Fibroblast of the aortic adventitia (primary cell): ENCODE measurements around the gene LRMDA. TPM values are rescaled to one million over a fixed set of nuclear protein-coding genes. Genes with fewer than 3 reads are reported as not detected.

ENCODE experiments used
- DNase-seq: peaks from one replicate; pipeline ENCODE4 v3.0.0-alpha.2; 2010; ENCODE audit warnings: low read depth
- H3K4me3 ChIP-seq: 2 replicates; pipeline ENCODE4 v1.5.1; 2011; ENCODE audit warnings: low read depth, mild to moderate bottlenecking, control low read depth, low read length, moderate library complexity
- total RNA-seq: library from RNA; depleted of rRNA; stranded (reverse); fragments of >200 nt; gene quantifications from 2 replicates; pipeline ENCODE4 v1.2.3, GENCODE V29; 2012; ENCODE audit warnings: low replicate concordance
- TF ChIP-seq, protein P1 (sequence below): IDR thresholded peaks from 2 replicates; pipeline ENCODE4 v1.5.1; 2011; ENCODE audit warnings: mild to moderate bottlenecking, low read length, control low read depth, inconsistent platforms; ENCODE audit not compliant: insufficient read depth

The LRMDA gene
- total RNA-seq, 1 donor, result 6.3 TPM

DNA sequence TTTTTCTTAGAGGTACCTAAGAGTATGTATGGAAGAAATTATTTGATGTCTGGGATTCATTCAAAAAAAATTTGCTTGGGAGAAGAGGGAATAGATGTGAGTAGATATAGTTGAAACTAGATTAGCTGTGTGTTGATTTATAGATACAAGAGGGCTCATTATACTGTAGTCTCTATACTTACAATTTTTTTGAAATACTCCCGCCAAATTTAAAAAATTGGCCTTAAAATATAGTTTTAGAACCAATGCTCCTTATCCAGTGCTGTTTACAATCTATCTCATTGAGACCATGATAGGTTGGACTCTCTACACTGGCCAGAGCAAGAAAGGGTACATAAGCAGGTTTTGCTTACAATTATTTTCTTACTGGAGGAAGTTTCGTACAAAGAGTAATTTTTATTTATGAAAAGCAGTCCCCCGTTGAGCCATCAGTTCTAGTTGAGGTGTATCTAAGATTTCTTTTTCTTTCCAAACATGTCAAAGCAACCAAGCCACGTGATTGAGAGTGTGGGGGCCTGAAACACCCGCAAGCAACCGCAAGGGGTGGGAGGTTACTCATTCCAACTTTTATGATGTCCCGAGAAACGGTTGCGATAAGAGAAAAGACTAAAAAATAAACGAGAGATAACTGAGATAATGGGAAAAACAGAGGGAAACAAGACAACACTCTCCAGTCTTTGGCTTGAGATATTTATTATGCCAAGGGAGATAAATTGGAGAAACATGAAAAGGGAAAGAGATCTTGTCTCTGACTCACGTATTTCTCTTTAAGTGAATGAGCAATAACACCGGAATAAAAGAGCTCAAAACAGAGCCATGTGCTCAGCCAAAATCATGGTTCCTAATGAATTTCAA is 729.2 kb downstream of the LRMDA start:
- TF ChIP-seq, protein P1, sequence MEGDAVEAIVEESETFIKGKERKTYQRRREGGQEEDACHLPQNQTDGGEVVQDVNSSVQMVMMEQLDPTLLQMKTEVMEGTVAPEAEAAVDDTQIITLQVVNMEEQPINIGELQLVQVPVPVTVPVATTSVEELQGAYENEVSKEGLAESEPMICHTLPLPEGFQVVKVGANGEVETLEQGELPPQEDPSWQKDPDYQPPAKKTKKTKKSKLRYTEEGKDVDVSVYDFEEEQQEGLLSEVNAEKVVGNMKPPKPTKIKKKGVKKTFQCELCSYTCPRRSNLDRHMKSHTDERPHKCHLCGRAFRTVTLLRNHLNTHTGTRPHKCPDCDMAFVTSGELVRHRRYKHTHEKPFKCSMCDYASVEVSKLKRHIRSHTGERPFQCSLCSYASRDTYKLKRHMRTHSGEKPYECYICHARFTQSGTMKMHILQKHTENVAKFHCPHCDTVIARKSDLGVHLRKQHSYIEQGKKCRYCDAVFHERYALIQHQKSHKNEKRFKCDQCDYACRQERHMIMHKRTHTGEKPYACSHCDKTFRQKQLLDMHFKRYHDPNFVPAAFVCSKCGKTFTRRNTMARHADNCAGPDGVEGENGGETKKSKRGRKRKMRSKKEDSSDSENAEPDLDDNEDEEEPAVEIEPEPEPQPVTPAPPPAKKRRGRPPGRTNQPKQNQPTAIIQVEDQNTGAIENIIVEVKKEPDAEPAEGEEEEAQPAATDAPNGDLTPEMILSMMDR, result no peak
- H3K4me3 ChIP-seq, result no peak overlapping the region
- DNase-seq, result no peak

DNA sequence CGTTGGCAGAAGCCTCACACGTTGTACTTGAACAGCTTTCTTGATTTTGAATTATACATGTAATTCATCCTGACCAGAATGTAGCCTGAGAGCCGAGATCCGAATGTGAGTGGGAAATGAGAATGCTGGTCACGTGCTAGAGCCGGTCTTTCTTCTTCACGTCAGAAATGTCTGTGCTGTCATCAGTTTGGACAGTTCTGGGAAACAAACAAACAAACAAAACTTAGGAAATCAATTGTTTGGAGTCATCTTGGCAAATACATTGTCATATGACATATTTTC is 729.8 kb downstream of the LRMDA start:
- no peak for DNase-seq
- TF ChIP-seq, protein P1, result no peak
- no peak overlapping the region for H3K4me3 ChIP-seq

DNA sequence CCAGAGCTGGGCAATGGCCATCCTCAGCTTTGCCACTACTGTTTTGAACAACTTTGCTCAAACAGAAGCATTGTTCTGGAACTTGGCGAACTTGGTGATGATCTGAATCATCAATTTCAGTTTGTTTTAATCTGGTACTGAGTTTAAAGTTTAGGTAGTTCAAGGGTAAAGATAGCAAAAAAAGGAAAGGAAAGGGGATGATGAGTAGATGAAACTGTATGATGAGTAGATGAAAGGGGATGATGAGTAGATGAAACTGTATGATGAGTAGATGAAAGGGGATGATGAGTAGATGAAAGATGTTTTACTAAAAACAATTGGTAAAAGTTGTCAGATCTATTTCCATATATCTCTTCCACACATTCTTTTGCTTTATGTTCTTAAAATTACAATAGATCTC is 737.0 kb downstream of the LRMDA start:
- no peak overlapping the region for H3K4me3 ChIP-seq
- TF ChIP-seq, protein P1, result no peak
- no peak for DNase-seq

DNA sequence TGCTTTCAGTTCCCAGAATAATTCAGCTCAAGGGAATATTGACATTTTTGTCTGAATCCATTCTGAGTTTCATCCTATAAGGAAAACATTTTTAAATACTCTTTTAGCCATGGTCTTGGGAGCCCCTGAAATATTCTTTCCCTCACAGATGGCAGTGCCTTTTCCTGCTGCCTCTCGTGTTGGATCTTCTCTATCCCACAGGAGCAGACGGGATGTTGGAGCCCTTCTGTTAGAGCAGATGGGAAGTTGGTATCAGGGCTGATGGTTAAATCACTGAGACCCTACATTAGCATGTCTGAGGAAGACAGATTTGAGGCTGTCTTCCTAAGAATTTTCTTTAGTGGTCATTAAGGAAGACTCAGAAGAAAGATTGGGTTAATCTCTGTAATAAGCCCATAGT is 737.8 kb downstream of the LRMDA start:
- H3K4me3 ChIP-seq, result no peak overlapping the region
- TF ChIP-seq, protein P1, result no peak
- DNase-seq, result no peak

DNA sequence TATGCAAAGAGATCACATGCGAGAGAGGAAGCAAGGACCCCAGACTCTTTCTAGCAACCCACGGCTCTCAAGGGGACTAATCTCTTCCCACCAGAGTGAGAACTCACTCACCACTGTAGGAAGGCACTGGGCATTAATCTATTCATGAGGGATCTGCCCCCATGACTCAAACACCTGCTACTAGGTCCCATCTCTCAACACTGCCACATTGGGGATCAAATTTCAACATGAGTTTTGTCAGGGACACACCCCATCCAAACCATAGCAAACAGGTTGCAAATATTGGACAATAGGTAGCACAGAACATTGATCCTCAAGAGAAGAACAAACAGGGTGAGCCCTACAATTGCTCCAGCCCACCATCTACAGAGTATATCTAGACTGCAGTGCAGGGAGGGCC is 740.6 kb downstream of the LRMDA start:
- DNase-seq, result no peak
- TF ChIP-seq, protein P1, result no peak
- no peak overlapping the region for H3K4me3 ChIP-seq

DNA sequence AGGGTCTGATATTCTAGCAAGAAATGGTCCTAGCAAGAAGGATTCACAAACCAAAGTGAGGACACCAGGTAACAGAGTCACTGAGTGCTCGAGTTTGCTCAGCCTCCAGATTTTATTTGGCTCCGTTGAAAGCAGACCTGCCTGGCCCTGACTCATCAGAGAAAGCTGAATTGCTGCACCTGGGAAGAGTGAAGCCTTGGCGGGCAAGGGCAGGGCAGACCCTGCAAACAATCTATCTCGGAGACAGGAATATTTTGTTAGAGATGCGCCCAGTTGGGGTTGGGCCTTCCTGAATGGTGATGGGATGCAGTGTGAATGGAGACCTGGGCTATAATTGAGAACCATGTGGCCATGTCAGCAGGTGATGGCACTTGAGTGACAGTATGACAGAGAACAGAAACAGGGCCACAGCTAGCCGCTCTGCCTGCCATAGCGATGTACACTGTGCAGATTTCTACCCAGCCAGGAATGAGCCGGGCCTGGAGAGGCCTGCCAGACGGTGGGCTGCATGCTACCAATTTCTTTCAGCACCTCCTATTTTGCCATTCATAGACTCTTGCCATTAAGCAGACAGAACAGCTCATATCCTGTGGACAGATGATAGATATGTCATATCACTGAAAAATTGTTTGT is 744.2 kb downstream of the LRMDA start:
- H3K4me3 ChIP-seq, result no peak overlapping the region
- DNase-seq, result no peak
- TF ChIP-seq, protein P1, result no peak
